ENCODE data around the gene CAND2. TPM values are rescaled to one million over a fixed set of nuclear protein-coding genes. Genes with fewer than 3 reads are reported as not detected.

Gene CAND2
- total and polyA plus RNA-seq, 9 donors, result 3.5 to 25.1 (median 16.6) TPM

DNA sequence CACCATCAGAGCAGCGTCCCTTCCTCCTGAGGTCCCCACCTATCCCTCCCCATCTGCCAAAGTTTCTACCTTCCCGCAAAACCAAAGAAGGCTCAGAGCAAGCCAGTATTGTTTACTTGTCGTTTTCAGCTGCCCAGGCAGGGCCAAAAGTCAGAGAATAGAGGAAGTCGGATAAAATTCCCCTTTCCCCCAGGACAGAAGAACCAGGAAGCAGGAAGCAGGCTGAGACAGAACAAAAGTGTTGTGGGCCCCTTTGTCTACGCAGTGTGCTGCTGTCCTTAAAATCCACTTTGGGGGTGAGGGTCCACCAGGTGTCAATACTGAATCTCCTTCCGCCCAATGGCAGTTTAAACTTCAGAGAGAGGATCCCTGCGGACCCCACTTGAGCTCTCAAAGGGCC is 63.4 kb downstream of the CAND2 start:
- Histone ChIP-seq H3K27me3 (no peaks in the 10 kb centered on the region), H3K27ac (no peak overlapping the region), H3K4me1 (ENCODE audit: insufficient read depth) (no peaks in the 10 kb centered on the region), H3K36me3 (no peaks in the 10 kb centered on the region), H3K4me3 (no peak overlapping the region), H3K9me3 (no peaks in the 10 kb centered on the region)
- TF ChIP-seq EP300 (IDR thresholded peaks at IDR 0.05) (no peak), POLR2A (IDR thresholded peaks at IDR 0.05) (no peak)
- TF ChIP-seq, protein P1, sequence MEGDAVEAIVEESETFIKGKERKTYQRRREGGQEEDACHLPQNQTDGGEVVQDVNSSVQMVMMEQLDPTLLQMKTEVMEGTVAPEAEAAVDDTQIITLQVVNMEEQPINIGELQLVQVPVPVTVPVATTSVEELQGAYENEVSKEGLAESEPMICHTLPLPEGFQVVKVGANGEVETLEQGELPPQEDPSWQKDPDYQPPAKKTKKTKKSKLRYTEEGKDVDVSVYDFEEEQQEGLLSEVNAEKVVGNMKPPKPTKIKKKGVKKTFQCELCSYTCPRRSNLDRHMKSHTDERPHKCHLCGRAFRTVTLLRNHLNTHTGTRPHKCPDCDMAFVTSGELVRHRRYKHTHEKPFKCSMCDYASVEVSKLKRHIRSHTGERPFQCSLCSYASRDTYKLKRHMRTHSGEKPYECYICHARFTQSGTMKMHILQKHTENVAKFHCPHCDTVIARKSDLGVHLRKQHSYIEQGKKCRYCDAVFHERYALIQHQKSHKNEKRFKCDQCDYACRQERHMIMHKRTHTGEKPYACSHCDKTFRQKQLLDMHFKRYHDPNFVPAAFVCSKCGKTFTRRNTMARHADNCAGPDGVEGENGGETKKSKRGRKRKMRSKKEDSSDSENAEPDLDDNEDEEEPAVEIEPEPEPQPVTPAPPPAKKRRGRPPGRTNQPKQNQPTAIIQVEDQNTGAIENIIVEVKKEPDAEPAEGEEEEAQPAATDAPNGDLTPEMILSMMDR (IDR thresholded peaks at IDR 0.05), result no peak
- 77 to 85% (median 83%) methylated on average over 7 of the region's 7 CpGs for WGBS, 3 donors
- no peak for DNase-seq
- intact Hi-C loops (cut with DNase I), result loop anchor here in 1 of 4 donors (10.0 kb wide), 1 partner anchor 125 kb away; no protein-coding TSS in a partner anchor

DNA sequence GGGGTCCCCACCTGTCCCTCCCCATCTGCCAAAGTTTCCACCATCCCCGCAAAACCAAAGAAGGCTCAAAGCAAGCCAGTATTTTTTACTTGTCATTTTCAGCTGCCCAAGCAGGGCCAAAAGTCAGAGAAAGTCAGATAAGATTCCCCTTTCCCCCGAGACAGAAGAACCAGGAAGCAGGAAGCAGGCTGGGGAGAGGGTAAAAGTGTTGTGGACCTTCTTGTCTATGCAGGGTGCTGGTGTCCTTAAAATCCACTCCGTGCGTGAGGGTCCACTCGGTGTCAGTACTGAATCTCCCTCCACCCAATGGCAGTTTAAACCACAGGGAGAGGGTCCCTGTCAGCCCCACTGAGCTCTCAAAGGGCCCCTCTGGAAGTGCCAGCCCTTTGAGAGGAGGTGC is 65.1 kb downstream of the CAND2 start:
- no peaks in the 10 kb centered on the region for H3K9me3 ChIP-seq
- TF ChIP-seq POLR2A (IDR thresholded peaks at IDR 0.05), result no peak
- no peak for TF ChIP-seq EP300 (IDR thresholded peaks at IDR 0.05)
- TF ChIP-seq, protein P1 (IDR thresholded peaks at IDR 0.05), result no peak
- H3K4me3 ChIP-seq, result no peak overlapping the region
- H3K4me1 ChIP-seq (ENCODE audit: insufficient read depth), result no peaks in the 10 kb centered on the region
- no peaks in the 10 kb centered on the region for H3K27me3 ChIP-seq
- no peaks in the 10 kb centered on the region for H3K36me3 ChIP-seq
- H3K27ac ChIP-seq, result no peak overlapping the region
- intact Hi-C loops (cut with DNase I), result loop anchor here in 2 of 4 donors (1.0 to 10.0 kb wide), 2 partner anchors 13 to 123 kb away; no protein-coding TSS in a partner anchor
- 76 to 87% (median 78%) methylated on average over 5 of the region's 5 CpGs for WGBS, 3 donors
- DNase-seq, result no peak

DNA sequence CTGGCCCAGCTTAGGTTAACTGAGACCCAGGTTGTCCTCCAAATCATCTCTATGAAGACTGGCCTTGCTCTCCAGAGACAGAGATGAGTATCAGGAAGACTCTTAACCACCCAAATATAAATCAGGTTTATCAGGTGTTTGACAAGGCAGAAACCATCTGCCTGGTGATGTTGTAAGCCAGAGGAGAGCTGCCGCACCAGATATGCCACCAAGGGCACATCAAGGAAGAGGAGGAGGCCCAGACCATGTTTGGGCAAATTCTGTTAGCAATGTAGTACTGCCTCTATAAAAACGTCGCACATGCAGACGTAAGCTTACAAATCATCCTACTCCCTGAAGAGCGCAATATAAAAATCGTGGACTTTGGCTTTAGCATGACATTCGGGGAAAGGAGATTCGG is 65.9 kb downstream of the CAND2 start:
- Histone ChIP-seq H3K9me3 (no peaks in the 10 kb centered on the region), H3K36me3 (no peaks in the 10 kb centered on the region), H3K27me3 (no peaks in the 10 kb centered on the region), H3K4me3 (no peak overlapping the region), H3K27ac (no peak overlapping the region), H3K4me1 (ENCODE audit: insufficient read depth) (no peaks in the 10 kb centered on the region)
- DNase-seq, result no peak
- TF ChIP-seq, protein P1 (IDR thresholded peaks at IDR 0.05), result no peak
- no peak for TF ChIP-seq POLR2A (IDR thresholded peaks at IDR 0.05)
- intact Hi-C loops (cut with DNase I), result loop anchor here in 1 of 4 donors (10.0 kb wide), 1 partner anchor 122 kb away; no protein-coding TSS in a partner anchor
- WGBS, 3 donors, result 85 to 86% (median 86%) methylated on average over 8 of the region's 8 CpGs

DNA sequence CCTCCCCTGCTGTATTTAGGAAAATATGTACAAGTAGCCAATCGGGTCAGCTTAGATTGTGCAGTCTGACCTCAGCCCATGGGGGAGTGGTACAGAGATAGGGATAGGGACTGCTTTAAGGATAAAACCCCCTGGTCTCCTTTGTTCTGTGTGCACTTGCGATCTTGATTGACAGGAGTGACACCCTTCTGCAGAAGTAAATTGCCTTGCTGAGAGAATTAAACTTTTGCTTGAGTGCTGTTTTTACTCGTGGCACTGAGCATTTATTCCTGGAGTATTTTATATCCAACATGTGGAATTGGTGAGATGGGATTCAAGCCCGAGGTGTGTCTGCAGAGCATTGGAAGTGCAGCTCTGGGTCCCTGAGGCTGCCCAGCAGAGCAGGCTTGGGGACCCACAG is 68.8 kb downstream of the CAND2 start:
- no peak for DNase-seq
- TF ChIP-seq, protein P1 (IDR thresholded peaks at IDR 0.05), result no peak
- TF ChIP-seq POLR2A (IDR thresholded peaks at IDR 0.05), result no peak
- TF ChIP-seq EP300 (IDR thresholded peaks at IDR 0.05), result no peak
- H3K27me3 ChIP-seq, result no peaks in the 10 kb centered on the region
- H3K9me3 ChIP-seq, result no peaks in the 10 kb centered on the region
- WGBS, 3 donors, result 74 to 84% (median 81%) methylated on average over 4 of the region's 4 CpGs
- H3K36me3 ChIP-seq, result no peaks in the 10 kb centered on the region
- H3K4me1 ChIP-seq (ENCODE audit: insufficient read depth), result no peaks in the 10 kb centered on the region
- intact Hi-C loops (cut with DNase I), result loop anchor here in 1 of 4 donors (10.0 kb wide), 1 partner anchor 120 kb away; no protein-coding TSS in a partner anchor
- no peak overlapping the region for H3K4me3 ChIP-seq
- no peak overlapping the region for H3K27ac ChIP-seq
